ENCODE measurements around the gene KRTAP6-3. TPM values are rescaled to one million over a fixed set of nuclear protein-coding genes. Genes with fewer than 3 reads are reported as not detected.

Gene KRTAP6-3
- total and polyA plus RNA-seq, 2 donors (not counting 3 experiments of a cell fraction or from before 2014, with no cell fraction given), result not detected

- Histone ChIP-seq H3K9me3 (replicated peaks; ENCODE audit: control insufficient read depth, insufficient read depth, low read length) (peaks cover 10% of the 10 kb centered on the region), H3K4me2 (ENCODE audit: insufficient read depth, low read length) (no peak overlapping the region), H2AFZ (ENCODE audit: low read depth, low read length) (no peak overlapping the region), H3K9ac (replicated peaks; ENCODE audit: extremely low read depth, insufficient read depth, low read length) (no peak overlapping the region), H3K79me2 (ENCODE audit: control insufficient read depth, insufficient read depth, low read length) (no peaks in the 10 kb centered on the region), H3K4me1 (ENCODE audit: control insufficient read depth, extremely low read depth, insufficient read depth, low read length) (no peaks in the 10 kb centered on the region), H3K36me3 (ENCODE audit: control insufficient read depth in 2 of 2, extremely low read depth in 1 of 2, insufficient read depth in 2 of 2, low read length in 2 of 2) (no peaks in the 10 kb centered on the region), H3K9me1 (replicated peaks; ENCODE audit: control insufficient read depth, extremely low read depth, insufficient read depth, low read length) (no peaks in the 10 kb centered on the region), H3K27ac (ENCODE audit: insufficient read depth, low read depth, low read length) (no peak overlapping the region), H3K4me3 (replicated peaks in 1 of 3; ENCODE audit: insufficient read depth in 1 of 3, low read depth in 1 of 3, low read length in 3 of 3) (no peak overlapping the region), H4K20me1 (replicated peaks; ENCODE audit: control insufficient read depth, extremely low read depth, insufficient read depth, low read length) (no peaks in the 10 kb centered on the region), H3K27me3 (ENCODE audit: control insufficient read depth in 2 of 2, insufficient read depth in 2 of 2, low read length in 2 of 2) (no peaks in the 10 kb centered on the region)
- intact Hi-C loops (cut with micrococcal nuclease), result no loop called here
- DNase-seq (ENCODE audit: low read depth, low spot score) (no peak), FAIRE-seq (no peak)
- ChIA-PET CTCF (no interaction called here), POLR2A (no interaction called here)
- no TSS peak for BruUV-seq (replicated peaks)
- TF ChIP-seq POLR2AphosphoS5 (IDR thresholded peaks at IDR 0.05; ENCODE audit: insufficient read depth, low read depth, low read length) (no peak), GATA2 (IDR thresholded peaks at IDR 0.05; ENCODE audit: insufficient read depth, insufficient read length, low read depth, low read length) (no peak), JUN (IDR thresholded peaks at IDR 0.05; ENCODE audit: borderline replicate concordance, insufficient read depth, insufficient read length, low read depth) (no peak)
- dilution Hi-C loops (cut with MboI; ENCODE audit: extremely low pct_ligation_motif_present, low sequenced_read_pairs), result no loop called here
Measured at GRCh38 chr21:30620080-30620479, 27.8 kb downstream of the KRTAP6-3 start.

- FAIRE-seq (no peak), DNase-seq (ENCODE audit: low read depth, low spot score) (no peak)
- dilution Hi-C loops (cut with MboI; ENCODE audit: extremely low pct_ligation_motif_present, low sequenced_read_pairs), result no loop called here
- Histone ChIP-seq H3K4me3 (replicated peaks in 1 of 3; ENCODE audit: insufficient read depth in 1 of 3, low read depth in 1 of 3, low read length in 3 of 3) (no peak within 1 kb of the TSS), H3K27ac (ENCODE audit: insufficient read depth, low read depth, low read length) (no peak within 1 kb of the TSS), H3K4me2 (ENCODE audit: insufficient read depth, low read length) (no peak within 1 kb of the TSS), H2AFZ (ENCODE audit: low read depth, low read length) (no peak within 1 kb of the TSS), H3K27me3 (ENCODE audit: control insufficient read depth in 2 of 2, insufficient read depth in 2 of 2, low read length in 2 of 2) (no peaks in the 10 kb centered on the region), H3K36me3 (ENCODE audit: control insufficient read depth in 2 of 2, extremely low read depth in 1 of 2, insufficient read depth in 2 of 2, low read length in 2 of 2) (no peaks in the 10 kb centered on the region), H4K20me1 (replicated peaks; ENCODE audit: control insufficient read depth, extremely low read depth, insufficient read depth, low read length) (no peaks in the 10 kb centered on the region), H3K79me2 (ENCODE audit: control insufficient read depth, insufficient read depth, low read length) (no peaks in the 10 kb centered on the region), H3K9me1 (replicated peaks; ENCODE audit: control insufficient read depth, extremely low read depth, insufficient read depth, low read length) (no peaks in the 10 kb centered on the region), H3K9ac (replicated peaks; ENCODE audit: extremely low read depth, insufficient read depth, low read length) (no peak within 1 kb of the TSS), H3K4me1 (ENCODE audit: control insufficient read depth, extremely low read depth, insufficient read depth, low read length) (no peaks in the 10 kb centered on the region), H3K9me3 (replicated peaks; ENCODE audit: control insufficient read depth, insufficient read depth, low read length) (peaks cover 8% of the 10 kb centered on the region)
- TF ChIP-seq MYC (IDR thresholded peaks at IDR 0.05; ENCODE audit: low read depth, low read length) (no peak), JUN (IDR thresholded peaks at IDR 0.05; ENCODE audit: borderline replicate concordance, insufficient read depth, insufficient read length, low read depth) (no peak), GATA2 (IDR thresholded peaks at IDR 0.05; ENCODE audit: insufficient read depth, insufficient read length, low read depth, low read length) (no peak), POLR2AphosphoS5 (IDR thresholded peaks at IDR 0.05; ENCODE audit: insufficient read depth, low read depth, low read length) (no peak), POLR2A (IDR thresholded peaks at IDR 0.05; ENCODE audit: low read depth, low read length) (no peak), EZH2 (IDR thresholded peaks at IDR 0.05; ENCODE audit: borderline replicate concordance, low read depth, low read length, severe bottlenecking) (no peak), FOS (IDR thresholded peaks at IDR 0.05; ENCODE audit: borderline replicate concordance, insufficient read depth, low read length) (no peak), CTCF (IDR thresholded peaks at IDR 0.05; ENCODE audit: extremely low read depth in 1 of 2, insufficient read depth in 1 of 2, low read depth in 1 of 2, low read length in 2 of 2) (no peak), MAX (IDR thresholded peaks at IDR 0.05; ENCODE audit: insufficient read depth, insufficient read length) (no peak)
- ChIA-PET CTCF (no interaction called here), POLR2A (no interaction called here)
- BruUV-seq (replicated peaks), result no TSS peak
- intact Hi-C loops (cut with micrococcal nuclease), result no loop called here
Measured at GRCh38 chr21:30620522-30620921, 28.3 kb downstream of the KRTAP6-3 start, which contains the start of gene KRTAP20-4. Gene KRTAP20-4 (plus strand): TSS chr21:30620627.

All from endothelial cell of umbilical vein (primary cell).